HEK293 (cell line): ENCODE results near the gene KIRREL3.

ENCODE experiments used
- CTCF ChIA-PET: fragments of 350-600 bp; formaldehyde crosslinking; extraction: SDS; loops from one replicate; lab custom pipeline; 2021; ENCODE audit warnings: antibody characterized with exemption; lab: Yijun Ruan, JAX
- POLR2A ChIA-PET: fragments of 300-600 bp; formaldehyde crosslinking; extraction: SDS; loops from one replicate; lab custom pipeline; 2020; ENCODE audit warnings: antibody characterized with exemption, inconsistent platforms; lab: Yijun Ruan, JAX
- H3K27ac ChIP-seq: fragments of 200-500 bp; sonication (Bioruptor generic); 2 replicates; pipeline ENCODE4 v1.5.1; 2014; ENCODE audit warnings: low read depth, low read length, control low read depth, inconsistent platforms; ENCODE audit errors: extremely low read depth
- H3K36me3 ChIP-seq, 2 experiments: fragments of 200-500 bp in 1 of 2; sonication (Bioruptor generic) in 1 of 2; 1 replicate in 1 of 2; 2 replicates in 1 of 2; pipeline ENCODE4 v1.5.1; 2014 to 2017; ENCODE audit warnings: inconsistent platforms in 2 of 2, low read length in 2 of 2; ENCODE audit not compliant: control insufficient read depth in 2 of 2, insufficient read depth in 1 of 2
- H3K4me1 ChIP-seq: fragments of 200-500 bp; sonication (Bioruptor generic); 2 replicates; pipeline ENCODE4 v1.5.1; 2014; ENCODE audit warnings: mild to moderate bottlenecking, low read length, inconsistent platforms; ENCODE audit not compliant: control insufficient read depth, insufficient read depth
- H3K4me3 ChIP-seq: 2 replicates; pipeline ENCODE4 v1.5.1; 2011; ENCODE audit warnings: low read depth, mild to moderate bottlenecking, control low read depth, low read length, moderate library complexity
- H3K9me3 ChIP-seq: fragments of 200-500 bp; sonication (Bioruptor generic); 2 replicates; pipeline ENCODE4 v1.5.1; 2014; ENCODE audit warnings: low read depth, low read length, inconsistent platforms; ENCODE audit not compliant: control insufficient read depth, insufficient read depth
- REPIN1 ChIP-seq: fragments of 450-650 bp; formaldehyde crosslinking; IDR thresholded peaks from 2 replicates; pipeline ENCODE4 v1.5.1; 2017; ENCODE audit warnings: missing biosample characterization, missing genetic modification characterization, low read depth
- YY2 ChIP-seq: fragments of 450-650 bp; formaldehyde crosslinking; IDR thresholded peaks from 2 replicates; pipeline ENCODE4 v1.5.1; 2016; ENCODE audit warnings: missing biosample characterization, missing genetic modification characterization
- ZBTB48 ChIP-seq: fragments of 450-650 bp; formaldehyde crosslinking; IDR thresholded peaks from 2 replicates; pipeline ENCODE4 v1.5.1; 2016; ENCODE audit warnings: missing biosample characterization, missing genetic modification characterization
- ZBTB8A ChIP-seq: fragments of 450-650 bp; formaldehyde crosslinking; IDR thresholded peaks from 2 replicates; pipeline ENCODE4 v1.5.1; 2016; ENCODE audit warnings: missing biosample characterization, missing genetic modification characterization
- ZEB2 ChIP-seq: fragments of 450-650 bp; formaldehyde crosslinking; IDR thresholded peaks from 2 replicates; pipeline ENCODE4 v1.5.1; 2016; ENCODE audit warnings: missing biosample characterization, missing genetic modification characterization
- ZFP37 ChIP-seq: fragments of 450-650 bp; formaldehyde crosslinking; IDR thresholded peaks from 2 replicates; pipeline ENCODE4 v1.5.1; 2016; ENCODE audit warnings: missing biosample characterization, missing genetic modification characterization
- ZNF174 ChIP-seq: fragments of 450-650 bp; formaldehyde crosslinking; IDR thresholded peaks from 2 replicates; pipeline ENCODE4 v1.5.0; 2017; ENCODE audit warnings: missing biosample characterization, mild to moderate bottlenecking, missing genetic modification characterization
- ZNF24 ChIP-seq: fragments of 450-650 bp; formaldehyde crosslinking; IDR thresholded peaks from 2 replicates; pipeline ENCODE4 v1.5.1; 2016; ENCODE audit warnings: missing biosample characterization, missing genetic modification characterization
- ZNF341 ChIP-seq: fragments of 450-650 bp; formaldehyde crosslinking; IDR thresholded peaks from 2 replicates; pipeline ENCODE4; 2016; ENCODE audit warnings: low read depth, missing biosample characterization, missing genetic modification characterization
- ZNF350 ChIP-seq: fragments of 450-650 bp; formaldehyde crosslinking; IDR thresholded peaks from 2 replicates; pipeline ENCODE4 v1.5.0; 2017; ENCODE audit warnings: missing biosample characterization, mild to moderate bottlenecking, missing genetic modification characterization
- ZNF394 ChIP-seq: fragments of 450-650 bp; formaldehyde crosslinking; IDR thresholded peaks from 2 replicates; pipeline ENCODE4 v1.5.1; 2016; ENCODE audit warnings: missing biosample characterization, missing genetic modification characterization, mild to moderate bottlenecking, moderate library complexity, borderline replicate concordance
- ZNF529 ChIP-seq: fragments of 450-650 bp; formaldehyde crosslinking; IDR thresholded peaks from 2 replicates; pipeline ENCODE4 v1.5.1; 2017; ENCODE audit warnings: missing genetic modification characterization, missing biosample characterization; ENCODE audit not compliant: insufficient replicate concordance
- ZNF585B ChIP-seq: fragments of 450-650 bp; formaldehyde crosslinking; IDR thresholded peaks from 2 replicates; pipeline ENCODE4 v1.5.1; 2016; ENCODE audit warnings: missing biosample characterization, missing genetic modification characterization
- ZNF660 ChIP-seq: fragments of 450-650 bp; IDR thresholded peaks from 2 replicates; pipeline ENCODE4 v1.5.1; 2018; ENCODE audit warnings: missing biosample characterization, mild to moderate bottlenecking, missing genetic modification characterization
- TF ChIP-seq, protein P1 (sequence below): fragments of 450-650 bp; formaldehyde crosslinking; IDR thresholded peaks from 2 replicates; pipeline ENCODE4 v1.5.1; 2016; ENCODE audit warnings: missing biosample characterization, missing genetic modification characterization
- TF ChIP-seq, protein P2 (sequence below): fragments of 450-650 bp; formaldehyde crosslinking; IDR thresholded peaks from 2 replicates; pipeline ENCODE4 v1.5.1; 2016; ENCODE audit warnings: missing biosample characterization, missing genetic modification characterization
- TF ChIP-seq, protein P3 (sequence below): fragments of 450-650 bp; formaldehyde crosslinking; IDR thresholded peaks from 2 replicates; pipeline ENCODE4 v1.5.1; 2016; ENCODE audit warnings: missing biosample characterization, missing genetic modification characterization
- TF ChIP-seq, protein P4 (sequence below): fragments of 450-650 bp; formaldehyde crosslinking; IDR thresholded peaks from 2 replicates; pipeline ENCODE4 v1.5.1; 2017; ENCODE audit warnings: missing biosample characterization, missing genetic modification characterization

Gene KIRREL3

DNA sequence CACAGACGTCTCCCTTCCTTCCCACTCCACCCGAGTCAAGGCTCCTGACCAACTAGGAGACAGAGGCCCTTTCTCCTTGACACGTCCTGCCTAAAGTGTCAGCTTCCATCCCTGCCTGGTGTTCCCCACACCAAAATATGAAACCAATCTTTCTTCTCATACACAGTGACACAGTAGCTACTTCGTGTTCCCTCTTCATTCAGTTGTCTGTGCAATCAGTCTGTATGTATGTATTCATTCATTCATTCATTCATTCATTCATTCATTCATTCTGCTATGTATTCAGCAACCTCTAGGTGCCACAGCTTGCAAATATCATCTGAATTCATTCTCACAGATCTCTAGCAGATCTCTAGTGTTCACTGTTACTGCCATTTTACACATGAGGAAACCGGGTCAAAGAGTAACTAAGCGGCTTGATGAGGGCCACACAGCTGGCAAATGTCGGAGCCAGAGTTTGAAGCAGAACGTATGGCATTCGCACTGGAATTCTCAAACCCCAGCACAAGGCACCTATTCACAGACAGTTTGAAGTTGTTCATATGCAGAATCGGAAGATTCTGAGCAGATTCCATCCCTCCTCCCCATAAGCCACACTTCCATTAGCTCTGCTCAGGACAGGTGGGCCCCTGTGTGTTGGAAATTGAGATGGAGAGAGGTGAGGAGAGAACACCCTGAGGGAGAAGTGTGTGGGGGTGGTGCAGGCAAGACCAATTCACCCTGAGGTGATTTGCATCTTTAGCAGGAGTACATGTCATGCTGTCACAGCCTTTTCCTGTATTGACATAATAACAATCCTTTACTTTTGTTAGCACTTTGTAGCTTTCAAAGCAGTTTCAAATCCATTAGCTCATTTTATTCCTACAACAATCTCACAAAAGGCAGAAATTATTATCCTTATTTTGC, 369.4 kb downstream of the KIRREL3 start:
- no peak overlapping the region for H3K4me3 ChIP-seq
- ChIA-PET CTCF (no interaction called here), POLR2A (no interaction called here)
- no peaks in the 10 kb centered on the region for H3K36me3 ChIP-seq
- TF ChIP-seq ZEB2 (tag by site-specific recombination): no peak
- no peak for TF ChIP-seq ZNF174 (tag by site-specific recombination)
- TF ChIP-seq ZNF341 (tag by site-specific recombination): no peak
- no peak for TF ChIP-seq ZNF24 (tag by site-specific recombination)
- TF ChIP-seq ZNF350: no peak
- TF ChIP-seq, protein P1, sequence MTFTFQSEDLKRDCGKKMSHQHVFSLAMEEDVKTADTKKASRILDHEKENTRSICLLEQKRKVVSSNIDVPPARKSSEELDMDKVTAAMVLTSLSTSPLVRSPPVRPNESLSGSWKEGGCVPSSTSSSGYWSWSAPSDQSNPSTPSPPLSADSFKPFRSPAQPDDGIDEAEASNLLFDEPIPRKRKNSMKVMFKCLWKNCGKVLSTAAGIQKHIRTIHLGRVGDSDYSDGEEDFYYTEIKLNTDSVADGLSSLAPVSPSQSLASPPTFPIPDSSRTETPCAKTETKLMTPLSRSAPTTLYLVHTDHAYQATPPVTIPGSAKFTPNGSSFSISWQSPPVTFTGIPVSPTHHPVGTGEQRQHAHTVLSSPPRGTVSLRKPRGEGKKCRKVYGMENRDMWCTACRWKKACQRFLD (tag by site-specific recombination): no peak
- TF ChIP-seq ZBTB48 (tag by site-specific recombination): no peak
- TF ChIP-seq REPIN1 (tag by site-specific recombination): no peak
- no peak for TF ChIP-seq ZNF660
- TF ChIP-seq, protein P2, sequence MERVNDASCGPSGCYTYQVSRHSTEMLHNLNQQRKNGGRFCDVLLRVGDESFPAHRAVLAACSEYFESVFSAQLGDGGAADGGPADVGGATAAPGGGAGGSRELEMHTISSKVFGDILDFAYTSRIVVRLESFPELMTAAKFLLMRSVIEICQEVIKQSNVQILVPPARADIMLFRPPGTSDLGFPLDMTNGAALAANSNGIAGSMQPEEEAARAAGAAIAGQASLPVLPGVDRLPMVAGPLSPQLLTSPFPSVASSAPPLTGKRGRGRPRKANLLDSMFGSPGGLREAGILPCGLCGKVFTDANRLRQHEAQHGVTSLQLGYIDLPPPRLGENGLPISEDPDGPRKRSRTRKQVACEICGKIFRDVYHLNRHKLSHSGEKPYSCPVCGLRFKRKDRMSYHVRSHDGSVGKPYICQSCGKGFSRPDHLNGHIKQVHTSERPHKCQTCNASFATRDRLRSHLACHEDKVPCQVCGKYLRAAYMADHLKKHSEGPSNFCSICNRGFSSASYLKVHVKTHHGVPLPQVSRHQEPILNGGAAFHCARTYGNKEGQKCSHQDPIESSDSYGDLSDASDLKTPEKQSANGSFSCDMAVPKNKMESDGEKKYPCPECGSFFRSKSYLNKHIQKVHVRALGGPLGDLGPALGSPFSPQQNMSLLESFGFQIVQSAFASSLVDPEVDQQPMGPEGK (tag by site-specific recombination): no peak
- TF ChIP-seq, protein P3, sequence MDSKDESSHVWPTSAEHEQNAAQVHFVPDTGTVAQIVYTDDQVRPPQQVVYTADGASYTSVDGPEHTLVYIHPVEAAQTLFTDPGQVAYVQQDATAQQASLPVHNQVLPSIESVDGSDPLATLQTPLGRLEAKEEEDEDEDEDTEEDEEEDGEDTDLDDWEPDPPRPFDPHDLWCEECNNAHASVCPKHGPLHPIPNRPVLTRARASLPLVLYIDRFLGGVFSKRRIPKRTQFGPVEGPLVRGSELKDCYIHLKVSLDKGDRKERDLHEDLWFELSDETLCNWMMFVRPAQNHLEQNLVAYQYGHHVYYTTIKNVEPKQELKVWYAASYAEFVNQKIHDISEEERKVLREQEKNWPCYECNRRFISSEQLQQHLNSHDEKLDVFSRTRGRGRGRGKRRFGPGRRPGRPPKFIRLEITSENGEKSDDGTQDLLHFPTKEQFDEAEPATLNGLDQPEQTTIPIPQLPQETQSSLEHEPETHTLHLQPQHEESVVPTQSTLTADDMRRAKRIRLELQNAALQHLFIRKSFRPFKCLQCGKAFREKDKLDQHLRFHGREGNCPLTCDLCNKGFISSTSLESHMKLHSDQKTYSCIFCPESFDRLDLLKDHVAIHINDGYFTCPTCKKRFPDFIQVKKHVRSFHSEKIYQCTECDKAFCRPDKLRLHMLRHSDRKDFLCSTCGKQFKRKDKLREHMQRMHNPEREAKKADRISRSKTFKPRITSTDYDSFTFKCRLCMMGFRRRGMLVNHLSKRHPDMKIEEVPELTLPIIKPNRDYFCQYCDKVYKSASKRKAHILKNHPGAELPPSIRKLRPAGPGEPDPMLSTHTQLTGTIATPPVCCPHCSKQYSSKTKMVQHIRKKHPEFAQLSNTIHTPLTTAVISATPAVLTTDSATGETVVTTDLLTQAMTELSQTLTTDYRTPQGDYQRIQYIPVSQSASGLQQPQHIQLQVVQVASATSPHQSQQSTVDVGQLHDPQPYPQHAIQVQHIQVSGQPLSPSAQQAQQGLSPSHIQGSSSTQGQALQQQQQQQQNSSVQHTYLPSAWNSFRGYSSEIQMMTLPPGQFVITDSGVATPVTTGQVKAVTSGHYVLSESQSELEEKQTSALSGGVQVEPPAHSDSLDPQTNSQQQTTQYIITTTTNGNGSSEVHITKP: no peak
- TF ChIP-seq ZNF529 (tag by site-specific recombination): no peak
- no peak for TF ChIP-seq YY2
- no peak for TF ChIP-seq ZNF394
- TF ChIP-seq ZNF585B: no peak
- TF ChIP-seq ZFP37 (tag by site-specific recombination): no peak
- TF ChIP-seq, protein P4, sequence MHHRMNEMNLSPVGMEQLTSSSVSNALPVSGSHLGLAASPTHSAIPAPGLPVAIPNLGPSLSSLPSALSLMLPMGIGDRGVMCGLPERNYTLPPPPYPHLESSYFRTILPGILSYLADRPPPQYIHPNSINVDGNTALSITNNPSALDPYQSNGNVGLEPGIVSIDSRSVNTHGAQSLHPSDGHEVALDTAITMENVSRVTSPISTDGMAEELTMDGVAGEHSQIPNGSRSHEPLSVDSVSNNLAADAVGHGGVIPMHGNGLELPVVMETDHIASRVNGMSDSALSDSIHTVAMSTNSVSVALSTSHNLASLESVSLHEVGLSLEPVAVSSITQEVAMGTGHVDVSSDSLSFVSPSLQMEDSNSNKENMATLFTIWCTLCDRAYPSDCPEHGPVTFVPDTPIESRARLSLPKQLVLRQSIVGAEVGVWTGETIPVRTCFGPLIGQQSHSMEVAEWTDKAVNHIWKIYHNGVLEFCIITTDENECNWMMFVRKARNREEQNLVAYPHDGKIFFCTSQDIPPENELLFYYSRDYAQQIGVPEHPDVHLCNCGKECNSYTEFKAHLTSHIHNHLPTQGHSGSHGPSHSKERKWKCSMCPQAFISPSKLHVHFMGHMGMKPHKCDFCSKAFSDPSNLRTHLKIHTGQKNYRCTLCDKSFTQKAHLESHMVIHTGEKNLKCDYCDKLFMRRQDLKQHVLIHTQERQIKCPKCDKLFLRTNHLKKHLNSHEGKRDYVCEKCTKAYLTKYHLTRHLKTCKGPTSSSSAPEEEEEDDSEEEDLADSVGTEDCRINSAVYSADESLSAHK (tag by site-specific recombination): no peak
- TF ChIP-seq ZBTB8A (tag by site-specific recombination): no peak
- no peak overlapping the region for H3K27ac ChIP-seq
- H3K9me3 ChIP-seq: no peaks in the 10 kb centered on the region
- H3K4me1 ChIP-seq: no peaks in the 10 kb centered on the region
